Smooth muscle cell of the brain vasculature (primary cell): ENCODE results near the gene TMEM132D.

Source experiments
- DNase-seq: peaks from one replicate; pipeline ENCODE4 v3.0.0-alpha.2; 2012; ENCODE audit warnings: low read depth, low spot score

Gene TMEM132D

GRCh38 chr12:129103231-129103630 is 800.6 kb downstream of the TMEM132D start:
- no peak for DNase-seq

- DNase-seq: no peak
These were observed 801.6 kb downstream of the TMEM132D start for GRCh38 chr12:129102233-129102632.

GRCh38 chr12:129101816-129102215 is 802.0 kb downstream of the TMEM132D start:
- no peak for DNase-seq

GRCh38 chr12:129101404-129101803 is 802.4 kb downstream of the TMEM132D start:
- DNase-seq: no peak

GRCh38 chr12:129097451-129097850 is 806.4 kb downstream of the TMEM132D start:
- no peak for DNase-seq

- DNase-seq: no peak
These were observed 806.9 kb downstream of the TMEM132D start for GRCh38 chr12:129096968-129097367.

- no peak for DNase-seq
These were observed 807.6 kb downstream of the TMEM132D start for GRCh38 chr12:129096184-129096583.

- DNase-seq: no peak
These were observed 814.2 kb downstream of the TMEM132D start for GRCh38 chr12:129089576-129089975.

- no peak for DNase-seq
These were observed 818.7 kb downstream of the TMEM132D start for GRCh38 chr12:129084875-129085826.

GRCh38 chr12:129083121-129083840 is 820.5 kb downstream of the TMEM132D start:
- DNase-seq: no peak

- no peak for DNase-seq
These were observed 821.4 kb downstream of the TMEM132D start for GRCh38 chr12:129082441-129082840.

- no peak for DNase-seq
These were observed 822.0 kb downstream of the TMEM132D start for GRCh38 chr12:129081755-129082250.

GRCh38 chr12:129080821-129081220 is 823.0 kb downstream of the TMEM132D start:
- DNase-seq: no peak

GRCh38 chr12:129080391-129080790 is 823.4 kb downstream of the TMEM132D start:
- no peak for DNase-seq

GRCh38 chr12:129079719-129080118 is 824.1 kb downstream of the TMEM132D start:
- DNase-seq: no peak

- no peak for DNase-seq
These were observed 827.1 kb downstream of the TMEM132D start for GRCh38 chr12:129076441-129077320.

- no peak for DNase-seq
These were observed 828.2 kb downstream of the TMEM132D start for GRCh38 chr12:129075460-129076208.

- no peak for DNase-seq
These were observed 829.4 kb downstream of the TMEM132D start for GRCh38 chr12:129074379-129074778.

GRCh38 chr12:129073157-129073915 is 830.5 kb downstream of the TMEM132D start:
- DNase-seq: no peak

GRCh38 chr12:129071362-129071761 is 832.5 kb downstream of the TMEM132D start:
- no peak for DNase-seq
